ENCODE results near the gene MACROD2.

The MACROD2 gene

DNA sequence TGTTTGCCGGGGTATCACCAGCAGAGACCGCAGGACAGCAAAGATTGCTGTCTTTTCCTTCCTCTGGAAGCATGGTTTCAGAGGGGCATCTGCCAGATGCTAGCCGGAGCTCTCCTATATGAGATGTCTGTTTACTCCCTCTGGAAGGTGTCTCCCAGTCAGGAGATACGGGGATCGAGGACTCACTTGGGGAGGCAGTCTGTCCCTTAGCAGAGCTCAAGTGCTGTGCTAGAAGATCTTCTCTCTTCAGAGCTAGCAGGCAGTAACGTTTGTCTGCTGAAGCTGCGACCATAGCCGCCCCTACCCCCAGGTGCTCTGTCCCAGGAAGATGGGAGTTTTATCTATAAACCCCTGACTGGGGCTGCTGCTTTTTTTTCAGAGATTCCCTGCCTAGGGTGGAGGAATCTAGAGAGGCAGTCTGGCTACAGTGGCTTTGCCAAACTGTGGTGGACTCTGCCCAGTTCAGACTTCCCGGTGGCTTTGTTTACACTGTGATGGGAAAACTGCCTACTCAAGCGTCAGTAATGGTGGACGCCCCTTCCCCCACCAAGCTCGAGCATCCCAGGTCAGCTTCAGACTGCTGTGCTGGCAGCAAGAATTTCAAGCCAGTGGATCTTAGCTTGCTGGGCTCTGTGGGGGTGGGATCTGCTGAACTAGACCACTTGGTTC is 475.0 kb downstream of the MACROD2 start:
- TF ChIP-seq, protein P1, sequence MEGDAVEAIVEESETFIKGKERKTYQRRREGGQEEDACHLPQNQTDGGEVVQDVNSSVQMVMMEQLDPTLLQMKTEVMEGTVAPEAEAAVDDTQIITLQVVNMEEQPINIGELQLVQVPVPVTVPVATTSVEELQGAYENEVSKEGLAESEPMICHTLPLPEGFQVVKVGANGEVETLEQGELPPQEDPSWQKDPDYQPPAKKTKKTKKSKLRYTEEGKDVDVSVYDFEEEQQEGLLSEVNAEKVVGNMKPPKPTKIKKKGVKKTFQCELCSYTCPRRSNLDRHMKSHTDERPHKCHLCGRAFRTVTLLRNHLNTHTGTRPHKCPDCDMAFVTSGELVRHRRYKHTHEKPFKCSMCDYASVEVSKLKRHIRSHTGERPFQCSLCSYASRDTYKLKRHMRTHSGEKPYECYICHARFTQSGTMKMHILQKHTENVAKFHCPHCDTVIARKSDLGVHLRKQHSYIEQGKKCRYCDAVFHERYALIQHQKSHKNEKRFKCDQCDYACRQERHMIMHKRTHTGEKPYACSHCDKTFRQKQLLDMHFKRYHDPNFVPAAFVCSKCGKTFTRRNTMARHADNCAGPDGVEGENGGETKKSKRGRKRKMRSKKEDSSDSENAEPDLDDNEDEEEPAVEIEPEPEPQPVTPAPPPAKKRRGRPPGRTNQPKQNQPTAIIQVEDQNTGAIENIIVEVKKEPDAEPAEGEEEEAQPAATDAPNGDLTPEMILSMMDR (conservative IDR thresholded peaks at IDR 0.05; ENCODE audit: control insufficient read depth, insufficient read depth, low read depth, low read length): no peak

DNA sequence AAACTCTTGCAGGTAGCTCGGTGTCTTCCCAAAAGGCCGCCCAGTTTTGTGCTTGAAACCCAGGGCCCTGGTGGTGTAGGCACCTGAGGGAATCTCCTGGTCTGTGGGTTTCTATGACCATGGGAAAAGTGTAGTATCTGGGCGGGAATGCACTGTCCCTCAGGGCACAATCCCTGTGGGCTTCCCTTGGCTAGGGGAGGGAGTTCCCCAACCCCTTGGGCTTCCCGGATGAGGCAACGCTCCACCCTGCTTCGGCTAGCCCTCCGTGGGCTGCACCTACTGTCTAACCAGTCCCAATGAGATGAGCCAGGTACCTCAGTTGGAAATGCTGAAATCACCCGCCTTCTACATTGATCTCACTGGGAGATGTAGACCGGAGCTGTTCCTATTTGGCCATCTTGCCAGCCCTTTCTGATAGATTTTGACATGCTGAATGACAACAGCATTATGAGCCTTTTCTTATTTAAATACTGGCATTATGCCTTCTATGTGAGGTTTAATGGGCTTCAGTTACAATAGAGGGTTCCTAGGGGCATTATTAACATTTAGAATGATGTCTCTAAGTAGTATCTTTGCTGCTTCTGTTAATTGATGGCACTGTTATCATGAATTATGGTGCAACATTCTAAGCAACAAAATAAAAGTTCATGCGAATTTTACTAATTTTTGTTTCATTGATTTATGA is 475.8 kb downstream of the MACROD2 start:
- no peak for DNase-seq (ENCODE audit: low read depth)
- TF ChIP-seq, protein P1 (conservative IDR thresholded peaks at IDR 0.05; ENCODE audit: control insufficient read depth, insufficient read depth, low read depth, low read length): no peak
- H3K4me3 ChIP-seq (ENCODE audit: control insufficient read depth, low read depth, low read length): no peak overlapping the region

More for the DNA sequence above, 475.0 kb downstream of the MACROD2 start:
- no peak overlapping the region for H3K4me3 ChIP-seq (ENCODE audit: control insufficient read depth, low read depth, low read length)
- DNase-seq (ENCODE audit: low read depth): no peak

DNA sequence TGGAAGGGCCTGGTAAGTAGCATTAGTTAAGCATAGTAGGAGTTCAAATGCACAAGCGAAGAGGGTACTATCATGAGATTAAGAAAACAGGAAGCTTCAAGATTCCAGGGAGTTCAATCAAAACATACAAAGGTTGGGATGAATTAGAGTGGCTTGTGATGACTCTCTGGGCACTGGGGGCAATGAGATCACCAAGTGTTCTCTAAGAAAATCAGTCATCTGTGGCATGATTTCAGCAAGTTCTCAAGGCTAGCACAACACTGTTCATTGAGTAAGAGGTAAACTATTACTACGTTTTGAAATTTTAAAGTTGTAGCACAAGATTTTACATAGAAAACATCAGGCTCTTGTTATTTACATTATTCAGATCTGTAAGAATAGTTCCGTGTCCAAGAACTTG is 481.8 kb downstream of the MACROD2 start:
- TF ChIP-seq, protein P1 (conservative IDR thresholded peaks at IDR 0.05; ENCODE audit: control insufficient read depth, insufficient read depth, low read depth, low read length): no peak
- no peak overlapping the region for H3K4me3 ChIP-seq (ENCODE audit: control insufficient read depth, low read depth, low read length)
- DNase-seq (ENCODE audit: low read depth): peak; percentile 89

DNA sequence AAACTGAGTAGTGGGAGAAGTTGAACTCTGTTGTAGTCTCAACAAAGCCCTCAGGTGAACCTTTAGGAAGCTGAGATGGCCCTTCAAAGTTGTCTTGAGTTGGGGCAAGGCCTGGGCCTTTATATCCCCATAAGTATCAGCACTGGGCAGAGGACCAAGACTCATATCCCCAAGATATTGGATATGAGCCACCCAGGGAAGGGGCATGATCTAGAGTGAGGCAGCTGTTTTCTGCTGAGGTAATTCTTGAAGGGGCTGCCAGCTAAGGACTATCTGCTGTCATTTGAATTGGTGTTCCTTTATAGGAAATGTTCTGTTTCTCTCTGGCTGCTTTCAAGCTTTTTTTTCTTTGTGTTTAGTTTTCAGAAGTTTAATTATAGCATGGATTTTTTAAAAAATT is 482.8 kb downstream of the MACROD2 start:
- H3K4me3 ChIP-seq (ENCODE audit: control insufficient read depth, low read depth, low read length): no peak overlapping the region
- DNase-seq (ENCODE audit: low read depth): peak; percentile 15
- TF ChIP-seq, protein P1 (conservative IDR thresholded peaks at IDR 0.05; ENCODE audit: control insufficient read depth, insufficient read depth, low read depth, low read length): no peak

DNA sequence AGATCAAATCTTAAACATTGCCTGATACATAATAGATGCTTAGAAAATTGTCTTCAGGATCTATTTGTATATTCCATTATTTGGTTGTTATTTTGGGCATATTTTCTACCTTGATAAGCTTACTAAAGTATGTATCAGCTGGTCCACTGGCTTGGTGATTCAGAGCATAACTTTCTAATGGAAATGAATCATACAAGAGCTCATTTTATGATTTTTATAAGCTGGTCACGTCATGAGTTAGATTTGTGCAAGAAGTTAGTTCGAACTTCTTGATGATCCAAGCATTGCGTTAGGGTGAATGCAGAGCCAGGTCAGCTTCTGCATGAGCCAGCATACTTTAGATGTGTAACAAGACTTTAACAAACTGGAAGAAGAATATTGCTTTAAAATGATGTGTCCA is 486.5 kb downstream of the MACROD2 start:
- H3K4me3 ChIP-seq (ENCODE audit: control insufficient read depth, low read depth, low read length): no peak overlapping the region
- TF ChIP-seq, protein P1 (conservative IDR thresholded peaks at IDR 0.05; ENCODE audit: control insufficient read depth, insufficient read depth, low read depth, low read length): no peak
- DNase-seq (ENCODE audit: low read depth): peak; percentile 81

DNA sequence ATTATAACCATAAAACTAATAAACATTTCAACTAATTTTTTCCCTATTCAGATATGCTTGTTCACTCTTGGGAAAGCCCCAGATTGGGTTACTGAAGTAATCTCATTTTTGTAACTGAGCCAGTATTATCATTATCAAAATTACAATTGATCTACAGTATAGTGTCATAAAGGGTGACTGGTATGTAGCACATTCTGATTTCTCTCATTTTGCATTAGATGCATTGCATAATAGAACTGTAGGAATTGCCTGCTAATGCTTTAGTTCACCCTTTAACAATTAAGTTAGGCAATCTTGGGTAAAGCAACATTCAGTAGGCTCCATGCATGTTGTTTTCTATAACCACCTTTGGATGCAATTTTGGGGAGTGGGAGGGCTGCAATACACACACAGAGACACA is 492.9 kb downstream of the MACROD2 start:
- no peak overlapping the region for H3K4me3 ChIP-seq (ENCODE audit: control insufficient read depth, low read depth, low read length)
- DNase-seq (ENCODE audit: low read depth): no peak
- TF ChIP-seq, protein P1 (conservative IDR thresholded peaks at IDR 0.05; ENCODE audit: control insufficient read depth, insufficient read depth, low read depth, low read length): no peak
